Measurements from ENCODE around the gene OR9Q1. TPM values are rescaled to one million over a fixed set of nuclear protein-coding genes. Genes with fewer than 3 reads are reported as not detected.

Gene OR9Q1
- total RNA-seq, 2 experiments from 2014 or later: not detected

GRCh38 chr11:57978686-57979531, 44.8 kb upstream of the OR9Q1 start:
- Histone ChIP-seq H3K9me2 (ENCODE audit: insufficient read depth, low read length) (no peaks in the 10 kb centered on the region), H4K20me1 (ENCODE audit: insufficient read depth, low read length) (no peaks in the 10 kb centered on the region), H2AFZ (ENCODE audit: low read length) (no peak overlapping the region), H3K36me3 (ENCODE audit: insufficient read depth, low read length) (no peaks in the 10 kb centered on the region), H3K4me3 (ENCODE audit: low read depth, low read length, poor library complexity, severe bottlenecking) (no peak overlapping the region), H3K27ac (ENCODE audit: low read depth, low read length, poor library complexity, severe bottlenecking) (no peak overlapping the region), H3K79me2 (ENCODE audit: insufficient read depth, low read depth, low read length) (no peaks in the 10 kb centered on the region), H3K4me1 (ENCODE audit: insufficient read depth, low read length, poor library complexity, severe bottlenecking) (no peaks in the 10 kb centered on the region), H3K9me3 (ENCODE audit: low read length) (no peaks in the 10 kb centered on the region), H3K4me2 (ENCODE audit: low read length) (no peak overlapping the region)
- ChIA-PET POLR2A (no interaction called here), CTCF (ENCODE audit: unreplicated experiment) (no interaction called here)
- BruUV-seq (replicated peaks): no TSS peak
- TF ChIP-seq CTCF (conservative IDR thresholded peaks at IDR 0.05; ENCODE audit: low read length) (no peak), EZH2phosphoT487 (IDR thresholded peaks at IDR 0.05; ENCODE audit: borderline replicate concordance, low read depth, low read length) (no peak)
- DNase-seq (ENCODE audit: low spot score): no peak
- intact Hi-C loops (cut with micrococcal nuclease; ENCODE audit: unreplicated experiment): no loop called here

GRCh38 chr11:57979532-57980079, 44.1 kb upstream of the OR9Q1 start:
- H2AFZ ChIP-seq (ENCODE audit: low read length): no peak overlapping the region
- no peak overlapping the region for H3K4me2 ChIP-seq (ENCODE audit: low read length)
- H3K4me1 ChIP-seq (ENCODE audit: insufficient read depth, low read length, poor library complexity, severe bottlenecking): no peaks in the 10 kb centered on the region
- H4K20me1 ChIP-seq (ENCODE audit: insufficient read depth, low read length): no peaks in the 10 kb centered on the region
- no peak overlapping the region for H3K4me3 ChIP-seq (ENCODE audit: low read depth, low read length, poor library complexity, severe bottlenecking)
- no peak overlapping the region for H3K27ac ChIP-seq (ENCODE audit: low read depth, low read length, poor library complexity, severe bottlenecking)
- intact Hi-C loops (cut with micrococcal nuclease; ENCODE audit: unreplicated experiment): no loop called here
- H3K9me2 ChIP-seq (ENCODE audit: insufficient read depth, low read length): no peaks in the 10 kb centered on the region
- DNase-seq (ENCODE audit: low spot score): no peak
- no peaks in the 10 kb centered on the region for H3K79me2 ChIP-seq (ENCODE audit: insufficient read depth, low read depth, low read length)
- TF ChIP-seq EZH2phosphoT487 (IDR thresholded peaks at IDR 0.05; ENCODE audit: borderline replicate concordance, low read depth, low read length) (no peak), CTCF (conservative IDR thresholded peaks at IDR 0.05; ENCODE audit: low read length) (no peak)
- BruUV-seq (replicated peaks): no TSS peak
- ChIA-PET CTCF (ENCODE audit: unreplicated experiment) (no interaction called here), POLR2A (no interaction called here)
- H3K36me3 ChIP-seq (ENCODE audit: insufficient read depth, low read length): no peaks in the 10 kb centered on the region
- no peaks in the 10 kb centered on the region for H3K9me3 ChIP-seq (ENCODE audit: low read length)

GRCh38 chr11:57980201-57980600, 43.5 kb upstream of the OR9Q1 start:
- no peaks in the 10 kb centered on the region for H3K9me3 ChIP-seq (ENCODE audit: low read length)
- DNase-seq (ENCODE audit: low spot score): no peak
- H3K9me2 ChIP-seq (ENCODE audit: insufficient read depth, low read length): no peaks in the 10 kb centered on the region
- intact Hi-C loops (cut with micrococcal nuclease; ENCODE audit: unreplicated experiment): no loop called here
- H3K4me1 ChIP-seq (ENCODE audit: insufficient read depth, low read length, poor library complexity, severe bottlenecking): no peaks in the 10 kb centered on the region
- H4K20me1 ChIP-seq (ENCODE audit: insufficient read depth, low read length): no peaks in the 10 kb centered on the region
- H3K4me2 ChIP-seq (ENCODE audit: low read length): no peak overlapping the region
- H3K36me3 ChIP-seq (ENCODE audit: insufficient read depth, low read length): no peaks in the 10 kb centered on the region
- ChIA-PET CTCF (ENCODE audit: unreplicated experiment) (no interaction called here), POLR2A (interaction anchor here (0.6 kb wide), 1 partner anchor 17 kb away, joined by 3 read pairs; no protein-coding TSS in a partner anchor)
- TF ChIP-seq EZH2phosphoT487 (IDR thresholded peaks at IDR 0.05; ENCODE audit: borderline replicate concordance, low read depth, low read length) (no peak), CTCF (conservative IDR thresholded peaks at IDR 0.05; ENCODE audit: low read length) (no peak)
- H3K4me3 ChIP-seq (ENCODE audit: low read depth, low read length, poor library complexity, severe bottlenecking): no peak overlapping the region
- no peaks in the 10 kb centered on the region for H3K79me2 ChIP-seq (ENCODE audit: insufficient read depth, low read depth, low read length)
- H3K27ac ChIP-seq (ENCODE audit: low read depth, low read length, poor library complexity, severe bottlenecking): no peak overlapping the region
- BruUV-seq (replicated peaks): no TSS peak
- H2AFZ ChIP-seq (ENCODE audit: low read length): no peak overlapping the region

Data from OCI-LY7 (cell line).